Prostate gland (tissue), 2 donors: ENCODE data around the gene TNNC2.

Experiments
- CTCF ChIP-seq, 4 experiments: fragments of 200-600 bp in 2 of 4; fragments of 450-650 bp in 2 of 4; sonication (generic) in 2 of 4; IDR thresholded peaks; 1 replicate in 3 of 4; 2 replicates in 1 of 4; pipeline ENCODE4 v1.5.1; 2016 to 2019; ENCODE audit warnings: antibody characterized with exemption in 4 of 4, mild to moderate bottlenecking in 2 of 4, moderate library complexity in 2 of 4
- POLR2AphosphoS5 ChIP-seq: sonication (generic); formaldehyde crosslinking; IDR thresholded peaks from one replicate; pipeline ENCODE4 v1.6.1; 2017; ENCODE audit warnings: antibody characterized with exemption

DNA sequence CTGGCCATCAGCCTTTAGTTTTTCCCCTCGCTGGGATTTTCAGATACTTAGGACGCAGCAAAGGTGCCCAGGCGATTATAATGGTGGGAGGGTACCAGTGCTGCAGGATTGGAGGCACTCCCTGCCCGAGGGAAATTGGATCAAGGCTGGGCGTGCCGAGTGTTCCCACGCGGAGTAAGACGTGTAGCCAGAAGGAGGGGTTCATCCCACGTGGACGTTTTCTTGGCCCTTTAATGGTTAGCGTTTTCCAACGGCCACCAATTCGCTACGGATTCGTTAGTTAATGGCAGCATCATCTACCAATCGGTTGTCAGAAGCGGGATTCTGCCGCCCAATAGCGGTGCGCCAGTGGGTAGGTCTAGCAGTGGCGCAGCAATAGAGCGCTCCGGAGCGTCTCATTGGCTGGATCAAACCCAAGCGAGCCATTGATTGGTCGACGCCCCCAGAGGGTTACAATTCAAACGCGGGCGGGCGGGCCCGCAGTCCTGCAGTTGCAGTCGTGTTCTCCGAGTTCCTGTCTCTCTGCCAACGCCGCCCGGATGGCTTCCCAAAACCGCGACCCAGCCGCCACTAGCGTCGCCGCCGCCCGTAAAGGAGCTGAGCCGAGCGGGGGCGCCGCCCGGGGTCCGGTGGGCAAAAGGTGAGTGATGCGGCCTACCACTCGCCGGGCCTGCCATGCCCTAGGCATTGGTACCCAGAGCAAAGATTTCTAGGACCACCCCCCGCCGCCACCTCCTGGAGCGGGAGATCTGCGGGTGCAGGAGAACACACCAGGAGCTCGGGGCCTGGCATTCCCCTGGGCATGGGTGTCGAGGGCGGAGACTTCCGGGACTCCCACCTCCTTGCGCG, 14.7 kb downstream of the TNNC2 start, which contains the start of gene UBE2C:
- TF ChIP-seq CTCF (IDR thresholded peaks at IDR 0.05) = no peak
- TF ChIP-seq POLR2AphosphoS5 = peak; percentile 98
